IPS DF 6.9 (cell line): ENCODE results near the gene ZNF529.
A peak's percentile ranks its signal among the peaks of the same experiment; 100 is the strongest.
"Not testable (repeated sequence)": the region's sequence is repeated elsewhere in the genome, so short reads cannot be mapped to it uniquely, and the experiment has no call there.

Experiments
- DNase-seq: peaks from one replicate; pipeline ENCODE4 v3.0.0-alpha.2; 2013; ENCODE audit warnings: low read depth, low spot score
- H3K27ac ChIP-seq: one replicate; pipeline ENCODE4 v1.5.1; 2013; ENCODE audit warnings: low read length, control low read depth
- H3K27me3 ChIP-seq: 2 replicates; pipeline ENCODE4 v1.6.1; 2013; ENCODE audit warnings: mild to moderate bottlenecking, low read length; ENCODE audit not compliant: control insufficient read depth, insufficient read depth
- H3K36me3 ChIP-seq: 2 replicates; pipeline ENCODE4 v1.6.1; 2013; ENCODE audit warnings: low read length; ENCODE audit not compliant: control insufficient read depth, insufficient read depth
- H3K4me1 ChIP-seq: 2 replicates; pipeline ENCODE4 v1.6.1; 2013; ENCODE audit warnings: low read length; ENCODE audit not compliant: control insufficient read depth, insufficient read depth
- H3K4me3 ChIP-seq: 2 replicates; pipeline ENCODE4 v1.5.1; 2013; ENCODE audit warnings: mild to moderate bottlenecking, low read length
- H3K9me3 ChIP-seq: 2 replicates; pipeline ENCODE4 v1.6.1; 2013; ENCODE audit warnings: low read length, inconsistent platforms; ENCODE audit not compliant: control insufficient read depth, insufficient read depth
- WGBS: extraction: QIAGEN DNeasy Blood & Tissue Kit; methylation state at CpG from one replicate; pipeline ENCODE4 v1.1.7; 2013; ENCODE audit warnings: mixed read lengths, missing lambda C conversion rate; ENCODE audit not compliant: insufficient read length, insufficient coverage; 5-methylcytosine and 5-hydroxymethylcytosine counted together

The ZNF529 gene

GRCh38 chr19:36573020-36573894 is at the start of gene ZNF529:
Gene ZNF529, minus strand, starts transcription at chr19:36573292. Its CDS starts 946 bp downstream, at chr19:36572346.
- Histone ChIP-seq H3K36me3 (peaks cover 2% of the 10 kb centered on the region; the same call in 1 of the 2 replicates), H3K4me1 (no peaks in the 10 kb centered on the region), H3K27me3 (no peaks in the 10 kb centered on the region), H3K9me3 (no peaks in the 10 kb centered on the region), H3K4me3 (peak within 1 kb of the TSS; percentile 60), H3K27ac (no peak within 1 kb of the TSS)
- no CpG with 5 or more reads among the region's 66 CpGs for WGBS
- DNase-seq, result peak; percentile 88

DNA sequence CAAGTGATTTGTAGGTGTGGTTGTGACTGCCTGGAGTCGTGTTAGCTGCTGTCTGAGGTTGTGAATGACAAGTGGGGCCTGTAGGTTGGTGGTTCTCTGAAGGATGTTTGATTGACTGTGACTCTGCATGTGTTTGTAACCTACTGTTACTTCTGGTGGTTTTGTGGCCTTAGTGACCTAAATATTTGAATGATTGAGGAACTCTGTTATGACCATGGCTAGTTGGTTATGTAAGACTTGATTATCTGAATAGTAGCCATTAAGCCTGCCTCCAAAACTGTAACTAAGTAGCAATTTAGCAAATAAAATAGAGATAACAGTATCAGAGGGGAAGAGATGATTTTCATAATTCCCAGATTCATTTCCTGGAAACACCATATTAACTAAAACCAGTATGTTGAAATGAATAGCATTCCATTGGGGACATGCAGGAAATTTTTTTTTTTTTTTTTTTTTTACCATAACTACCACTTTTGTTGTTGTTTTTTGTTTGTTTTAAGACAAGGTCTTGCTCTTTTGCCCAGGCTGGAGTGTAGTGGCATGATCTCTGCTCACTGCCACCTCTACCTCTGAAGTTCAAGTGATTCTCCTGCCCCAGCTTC is 32.9 kb upstream of the ZNF529 start:
- H3K27me3 ChIP-seq, result no peaks in the 10 kb centered on the region; the same call in 1 of the 2 replicates
- no peaks in the 10 kb centered on the region for H3K4me1 ChIP-seq
- no peaks in the 10 kb centered on the region for H3K36me3 ChIP-seq
- no peak overlapping the region for H3K27ac ChIP-seq
- no peak for DNase-seq
- peak overlapping the region; percentile 69; the same call in 1 of the 2 replicates for H3K4me3 ChIP-seq
- WGBS, result no CpG with 5 or more reads among the region's 1 CpG
- no peaks in the 10 kb centered on the region for H3K9me3 ChIP-seq

DNA sequence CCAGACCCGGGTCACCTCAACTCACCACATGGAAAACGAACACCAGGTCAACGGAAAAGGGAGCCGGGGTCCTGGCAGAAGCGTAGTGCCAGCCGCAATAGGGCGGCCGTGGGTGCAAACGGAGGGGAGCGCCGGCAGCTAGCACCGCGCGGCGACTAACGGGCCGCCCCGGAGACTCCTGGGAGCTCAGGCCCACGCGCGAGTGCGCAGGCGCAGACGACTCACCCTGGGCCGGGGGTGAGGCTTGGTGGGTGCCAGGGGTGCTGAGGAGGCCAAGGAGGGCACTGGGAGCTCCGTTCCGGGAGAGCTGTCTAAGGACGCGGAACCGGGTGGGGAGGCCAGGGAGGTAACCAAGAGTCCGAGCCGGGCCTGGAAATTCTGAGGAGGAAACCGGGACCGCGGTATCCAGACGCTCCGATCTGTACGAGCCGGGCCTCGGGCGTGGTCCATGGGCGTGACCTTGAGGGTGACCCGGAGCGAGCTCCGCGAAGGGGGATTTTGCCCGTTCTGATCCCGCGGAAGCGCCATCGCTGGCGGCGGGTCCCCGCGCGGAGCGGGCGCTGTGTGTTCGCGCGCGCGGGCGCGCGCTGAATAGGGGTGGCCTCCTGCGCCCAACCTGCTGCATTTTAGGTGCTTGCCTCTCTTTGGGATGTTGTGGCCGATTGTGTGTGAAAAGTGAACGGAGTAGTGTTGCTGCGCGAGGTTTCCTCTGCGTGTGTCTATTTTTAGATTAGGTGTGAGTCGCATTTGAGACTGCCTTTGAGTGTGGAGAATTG is 32.2 kb upstream of the ZNF529 start, which contains the start of gene ZNF382:
ZNF382 (plus strand) TSS at position 213 of the 776 bp plus-strand sequence. CDS start 4,602 bp downstream, outside the sequence.
- Histone ChIP-seq H3K27me3 (no peaks in the 10 kb centered on the region; the same call in 1 of the 2 replicates), H3K9me3 (no peaks in the 10 kb centered on the region), H3K4me3 (peak within 1 kb of the TSS; percentile 69), H3K27ac (no peak within 1 kb of the TSS), H3K36me3 (no peaks in the 10 kb centered on the region), H3K4me1 (no peaks in the 10 kb centered on the region)
- DNase-seq, result no peak
- no CpG with 5 or more reads among the region's 73 CpGs for WGBS

GRCh38 chr19:36604656-36605100 is 31.6 kb upstream of the ZNF529 start:
- DNase-seq, result no peak
- Histone ChIP-seq H3K4me1 (no peaks in the 10 kb centered on the region), H3K36me3 (no peaks in the 10 kb centered on the region), H3K9me3 (no peaks in the 10 kb centered on the region), H3K27ac (no peak overlapping the region), H3K27me3 (no peaks in the 10 kb centered on the region; the same call in 1 of the 2 replicates), H3K4me3 (peak overlapping the region; percentile 69)
- no CpG with 5 or more reads among the region's 21 CpGs for WGBS

GRCh38 chr19:36602681-36603080 is 29.6 kb upstream of the ZNF529 start:
- not testable (repeated sequence) for H3K4me1 ChIP-seq, H3K36me3 ChIP-seq, H3K9me3 ChIP-seq, H3K4me3 ChIP-seq, H3K27ac ChIP-seq, H3K27me3 ChIP-seq, DNase-seq
- no CpG with 5 or more reads among the region's 10 CpGs for WGBS

DNA sequence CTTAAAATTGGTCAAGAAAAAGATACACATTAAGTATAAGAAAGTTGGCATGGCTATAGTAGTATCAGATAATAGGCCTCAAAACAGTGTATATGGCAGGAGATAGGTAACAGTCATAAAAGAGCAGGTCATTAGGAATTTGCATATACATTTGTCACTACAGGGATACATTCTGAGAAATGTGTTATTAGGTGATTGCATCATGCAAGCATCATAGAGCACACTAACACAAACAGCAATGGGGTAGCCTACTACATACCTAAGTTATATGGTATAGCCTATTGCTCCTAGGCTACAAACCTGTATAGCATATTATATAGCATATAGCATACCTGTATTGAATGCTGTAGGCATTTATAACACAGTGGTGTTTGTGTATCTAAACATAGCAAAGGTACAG is 6.2 kb upstream of the ZNF529 start:
- Histone ChIP-seq H3K4me3 (no peak overlapping the region), H3K27me3 (no peaks in the 10 kb centered on the region), H3K9me3 (no peaks in the 10 kb centered on the region), H3K27ac (no peak overlapping the region), H3K4me1 (no peaks in the 10 kb centered on the region), H3K36me3 (peaks cover 2% of the 10 kb centered on the region; the same call in 1 of the 2 replicates)
- no peak for DNase-seq

DNA sequence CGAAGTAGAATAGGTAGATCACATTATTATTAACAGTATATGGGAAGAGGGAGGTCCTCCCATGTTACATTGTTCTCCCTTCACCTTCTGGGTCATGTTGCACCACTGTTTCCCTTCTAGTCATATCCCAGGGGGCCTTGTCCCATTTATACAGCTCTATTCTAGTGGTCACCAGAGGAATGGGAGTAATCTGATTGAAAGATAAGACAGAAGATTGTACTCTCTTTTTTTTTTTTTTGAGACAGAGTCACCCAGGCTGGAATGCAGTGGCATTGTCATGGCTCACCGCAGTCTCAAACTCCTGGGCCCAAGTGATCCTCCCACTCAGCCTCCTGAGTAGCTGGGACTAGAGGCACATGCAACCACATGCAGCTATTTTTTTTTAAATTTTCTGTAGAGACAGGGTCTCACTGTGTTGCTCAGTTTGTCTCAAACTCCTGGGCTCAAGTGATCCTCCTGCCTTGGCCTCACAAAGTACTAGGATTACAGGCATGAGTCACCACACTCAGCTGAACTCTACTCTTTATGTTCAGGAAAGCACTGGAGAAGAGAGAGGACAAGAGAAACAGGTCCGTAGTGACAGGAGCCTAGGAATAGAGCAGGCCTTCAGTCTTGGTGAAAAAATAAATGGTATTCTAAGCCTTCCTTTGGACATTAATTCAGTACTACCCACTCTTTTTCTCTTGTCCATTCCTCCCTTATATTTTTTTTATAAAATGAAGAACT is 4.3 kb upstream of the ZNF529 start:
- Histone ChIP-seq H3K4me3 (no peak overlapping the region), H3K27me3 (no peaks in the 10 kb centered on the region), H3K36me3 (peaks cover 2% of the 10 kb centered on the region; the same call in 1 of the 2 replicates), H3K9me3 (no peaks in the 10 kb centered on the region), H3K27ac (no peak overlapping the region), H3K4me1 (no peaks in the 10 kb centered on the region)
- no CpG with 5 or more reads among the region's 3 CpGs for WGBS
- no peak for DNase-seq

DNA sequence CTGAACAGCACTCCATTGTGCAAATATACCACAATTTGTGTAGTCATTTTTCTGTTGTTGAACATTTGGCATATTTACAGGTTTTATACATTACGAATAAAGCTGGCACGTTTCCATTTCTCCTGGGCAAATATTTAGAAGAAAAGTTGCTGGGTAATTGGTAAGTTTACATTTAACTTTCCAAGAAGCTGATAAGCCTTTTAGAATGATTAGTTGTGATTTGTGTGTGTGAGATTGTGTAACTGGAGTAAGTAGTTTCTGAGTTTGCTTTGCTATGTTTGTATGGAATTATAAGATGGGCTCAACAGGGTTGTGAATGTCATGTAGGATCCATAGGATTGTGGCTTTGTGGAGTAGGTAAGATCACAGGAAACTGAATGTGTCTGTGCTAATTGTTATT is 1.6 kb upstream of the ZNF529 start:
- no peak for DNase-seq
- no peak overlapping the region for H3K4me3 ChIP-seq
- peaks cover 2% of the 10 kb centered on the region; the same call in 1 of the 2 replicates for H3K36me3 ChIP-seq
- no peak overlapping the region for H3K27ac ChIP-seq
- no peaks in the 10 kb centered on the region for H3K9me3 ChIP-seq
- WGBS, result no CpG with 5 or more reads among the region's 2 CpGs
- H3K4me1 ChIP-seq, result no peaks in the 10 kb centered on the region
- H3K27me3 ChIP-seq, result no peaks in the 10 kb centered on the region

DNA sequence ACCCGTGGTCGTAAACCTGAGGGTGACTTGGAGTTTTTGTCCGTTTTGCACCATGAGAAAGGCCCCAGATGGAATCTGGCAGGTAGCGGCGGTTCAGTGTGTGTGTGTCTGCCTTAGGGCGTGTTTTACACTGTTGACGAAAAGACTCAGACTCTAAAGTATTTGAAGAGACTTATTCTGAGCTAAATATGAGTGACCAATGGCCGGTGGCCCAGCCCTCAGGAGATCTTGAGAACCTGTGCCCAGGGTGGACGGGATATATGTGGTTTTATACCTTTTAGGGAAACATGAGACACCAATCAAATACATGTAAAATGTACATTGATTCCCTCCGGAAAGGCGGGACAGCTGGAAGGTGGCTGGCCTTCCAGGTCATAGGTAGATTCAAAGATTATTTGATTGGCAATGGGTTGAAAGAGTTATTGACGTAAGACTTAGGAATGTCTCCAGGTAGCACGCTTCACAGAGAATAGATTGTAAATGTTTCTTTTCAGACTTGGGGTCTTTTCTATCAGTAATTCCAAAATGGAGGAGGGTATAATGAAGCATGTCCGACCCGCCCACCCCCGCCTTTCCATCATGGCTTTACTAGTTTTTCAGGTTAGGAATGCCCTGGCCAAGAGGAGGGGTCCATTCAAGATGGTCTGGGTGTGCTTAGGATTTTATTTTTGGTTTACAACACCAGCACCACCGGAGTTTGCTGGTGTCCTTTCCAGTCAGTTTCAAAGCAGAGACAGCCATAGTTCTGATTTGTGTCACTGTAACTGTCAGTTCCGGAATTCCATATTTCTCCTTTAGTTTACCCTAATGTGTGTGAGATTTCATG is 1.0 kb upstream of the ZNF529 start:
- no peaks in the 10 kb centered on the region for H3K27me3 ChIP-seq
- H3K27ac ChIP-seq, result no peak overlapping the region
- no peaks in the 10 kb centered on the region for H3K4me1 ChIP-seq
- peak overlapping the region; percentile 60 for H3K4me3 ChIP-seq
- H3K9me3 ChIP-seq, result no peaks in the 10 kb centered on the region
- WGBS, result no CpG with 5 or more reads among the region's 18 CpGs
- DNase-seq, result no peak
- H3K36me3 ChIP-seq, result peaks cover 2% of the 10 kb centered on the region; the same call in 1 of the 2 replicates
